Stimulated activated naive CD4-positive, alpha-beta T cell (primary cell): Measurements from ENCODE around the gene THAP10.
"Not testable (repeated sequence)": the region's sequence is repeated elsewhere in the genome, so short reads cannot be mapped to it uniquely, and the experiment has no call there.

Experiments
- DNase-seq, 6 experiments: peaks; one replicate each; lab custom pipeline; 2025; lab: John Stamatoyannopoulos, UW

THAP10 gene

GRCh38 chr15:70892002-70892911 is at the start of gene THAP10, which contains the start of gene LRRC49:
Gene THAP10 (minus strand): TSS chr15:70892433. CDS start chr15:70892272, 161 bp downstream.
Gene LRRC49 (plus strand): TSS chr15:70892826. CDS start chr15:70892895, 69 bp downstream.
- no peak for DNase-seq

- no peak for DNase-seq
These were observed 44.1 kb upstream of the THAP10 start for GRCh38 chr15:70936326-70936725.

GRCh38 chr15:70935631-70936030 is 43.4 kb upstream of the THAP10 start:
- DNase-seq = no peak

- DNase-seq = no peak
These were observed 41.2 kb upstream of the THAP10 start for GRCh38 chr15:70933411-70933810.

GRCh38 chr15:70932397-70932796 is 40.2 kb upstream of the THAP10 start:
- DNase-seq = no peak

GRCh38 chr15:70931821-70932220 is 39.6 kb upstream of the THAP10 start:
- DNase-seq = no peak

- not testable (repeated sequence) for DNase-seq
These were observed 34.7 kb upstream of the THAP10 start for GRCh38 chr15:70926914-70927313.

- DNase-seq = no peak
These were observed 31.3 kb upstream of the THAP10 start for GRCh38 chr15:70923311-70924080.

GRCh38 chr15:70922119-70922518 is 29.9 kb upstream of the THAP10 start:
- no peak for DNase-seq

- DNase-seq = no peak
These were observed 28.9 kb upstream of the THAP10 start for GRCh38 chr15:70920981-70921696.

- DNase-seq = no peak
These were observed 25.7 kb upstream of the THAP10 start for GRCh38 chr15:70917955-70918354.

- DNase-seq = no peak
These were observed 24.3 kb upstream of the THAP10 start for GRCh38 chr15:70916531-70916930.

GRCh38 chr15:70912187-70912586 is 20.0 kb upstream of the THAP10 start:
- DNase-seq = no peak

- no peak for DNase-seq
These were observed 18.7 kb upstream of the THAP10 start for GRCh38 chr15:70910958-70911357.

- DNase-seq = no peak
These were observed 15.7 kb upstream of the THAP10 start for GRCh38 chr15:70907784-70908471.

- DNase-seq = no peak
These were observed 14.6 kb upstream of the THAP10 start for GRCh38 chr15:70906842-70907241.

- DNase-seq = no peak
These were observed 9.9 kb upstream of the THAP10 start for GRCh38 chr15:70902107-70902506.

- DNase-seq = no peak
These were observed 803 bp upstream of the THAP10 start for GRCh38 chr15:70892912-70893560.

- no peak for DNase-seq
These were observed 9.9 kb downstream of the THAP10 start for GRCh38 chr15:70882361-70882760.

GRCh38 chr15:70880781-70881180 is 11.5 kb downstream of the THAP10 start:
- DNase-seq = no peak

- no peak for DNase-seq
These were observed 12.8 kb downstream of the THAP10 start for GRCh38 chr15:70879401-70879800.
